Stimulated activated CD4-positive, alpha-beta T cell treated with anti-CD3 and anti-CD28 coated beads, Interleukin-4, amount 100 ng/mL, for 48 hours (primary cell): ENCODE measurements around the gene TEX35.
A peak's percentile ranks its signal among the peaks of the same experiment; 100 is the strongest.

Experiments
- DNase-seq, 2 donors: peaks; one replicate each; pipeline ENCODE4 v3.0.0-alpha.2; 2020; ENCODE audit warnings: low read depth in 2 of 2

The TEX35 gene

DNA sequence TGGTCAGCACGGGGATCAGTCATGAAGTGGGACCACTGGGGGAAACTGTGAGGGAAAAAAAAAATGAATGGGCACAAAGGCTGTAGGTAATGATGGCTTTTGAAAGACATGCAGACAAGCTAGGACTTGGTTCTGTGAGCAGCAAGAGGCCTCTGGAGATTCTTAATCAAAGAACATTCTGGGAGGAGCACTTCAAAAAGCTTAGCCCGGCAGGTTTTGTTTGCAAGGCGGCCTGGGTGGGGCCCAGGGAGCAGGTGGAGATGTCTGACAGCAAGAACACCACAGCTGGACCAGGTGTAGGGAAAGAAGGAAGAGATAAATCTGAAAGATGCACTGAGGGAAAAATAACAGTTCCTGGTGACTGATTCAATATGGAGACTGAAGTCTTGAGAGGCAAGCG is 6.0 kb downstream of the TEX35 start:
- DNase-seq: no peak

DNA sequence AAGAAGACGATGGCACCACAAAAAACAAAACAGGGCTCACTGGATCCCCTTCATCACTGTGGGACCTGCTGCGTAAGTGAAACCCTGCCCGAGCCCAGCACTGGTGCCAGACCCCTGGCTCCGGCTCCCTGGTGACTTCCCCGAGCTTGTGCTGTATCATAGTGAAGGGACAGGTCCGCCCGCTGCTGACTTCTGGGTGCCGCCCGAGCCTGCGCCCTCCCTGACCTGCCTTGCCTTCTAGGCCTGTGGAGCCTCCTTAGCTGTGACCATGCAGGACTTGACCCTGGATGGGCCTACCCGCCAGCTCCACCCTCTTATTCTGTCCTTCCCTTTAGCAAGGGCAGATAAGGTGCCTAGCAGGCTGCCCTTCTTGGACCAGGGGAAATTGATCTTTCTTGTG is 7.9 kb downstream of the TEX35 start:
- DNase-seq: no peak

DNA sequence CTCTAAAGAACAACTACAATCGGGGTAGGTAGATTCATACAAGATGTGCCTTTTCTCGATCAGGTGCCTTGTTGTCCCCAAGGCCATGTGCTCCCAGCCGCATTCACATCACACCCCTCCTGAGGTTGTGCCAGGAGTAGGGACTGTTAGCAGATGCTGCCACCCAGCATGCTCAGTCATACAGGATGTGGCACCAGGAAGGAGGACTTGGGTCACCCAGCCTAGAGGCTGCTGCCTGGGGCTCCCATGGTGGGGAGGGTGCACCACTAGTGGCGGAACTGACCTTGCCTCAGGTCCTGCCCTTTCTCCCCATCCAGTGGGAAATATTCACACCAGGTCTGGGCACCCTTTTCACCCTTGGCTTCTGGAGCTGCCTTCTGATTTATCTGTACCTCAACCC is 8.3 kb downstream of the TEX35 start:
- no peak for DNase-seq

DNA sequence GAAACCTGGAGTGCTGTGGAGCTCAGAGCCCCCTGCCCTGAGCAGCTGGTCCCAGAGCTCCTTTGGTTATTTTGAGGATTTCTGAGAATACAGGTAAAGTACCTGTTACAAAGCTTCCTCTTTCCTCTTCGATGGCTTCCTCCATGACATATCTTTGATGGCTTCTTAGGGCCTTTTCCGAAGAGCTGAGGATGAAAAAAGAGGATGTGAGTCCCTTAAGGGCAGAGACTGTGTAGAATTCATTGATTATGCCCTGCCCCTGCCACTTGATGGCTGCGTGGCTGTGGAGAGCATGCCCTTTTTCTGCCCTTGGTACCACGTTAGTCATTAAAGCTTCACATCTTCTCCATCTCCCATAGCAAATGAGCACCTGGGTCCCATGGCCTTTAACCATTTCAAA is 14.2 kb downstream of the TEX35 start:
- no peak for DNase-seq

DNA sequence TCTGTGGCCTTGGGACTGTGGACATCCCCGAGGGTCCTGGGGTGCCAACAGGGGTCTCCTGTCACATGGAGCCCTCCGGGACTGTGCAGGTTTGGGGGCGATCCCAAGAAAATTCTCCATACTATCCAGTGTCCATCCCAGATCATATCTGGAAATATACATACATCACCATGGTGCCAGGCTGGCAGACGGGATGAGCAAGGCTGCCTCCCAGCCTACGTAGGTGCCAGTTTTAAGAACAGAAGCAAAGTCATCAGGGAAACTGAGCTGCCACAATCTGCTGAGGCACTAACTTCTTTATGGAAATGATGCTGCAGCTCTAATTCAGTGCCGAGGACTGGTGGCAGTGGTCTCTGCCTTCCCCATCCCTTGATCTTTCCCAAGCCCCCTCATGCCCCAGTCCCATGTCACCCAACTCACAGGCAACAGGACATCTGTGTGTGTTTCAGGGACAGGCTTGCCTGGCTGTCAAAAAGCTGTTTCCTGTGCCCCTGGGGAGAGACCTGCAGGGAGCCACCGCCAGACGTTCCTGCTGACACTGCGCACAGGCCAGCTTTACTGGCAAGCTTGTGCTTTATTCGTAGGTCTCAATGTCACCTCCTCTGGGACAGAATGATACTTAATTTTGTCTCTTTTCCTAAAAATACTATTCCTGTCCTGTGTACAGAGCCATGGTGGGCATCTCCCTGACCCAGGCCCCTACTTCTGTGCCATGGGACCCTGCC is 15.5 kb downstream of the TEX35 start:
- DNase-seq: no peak

DNA sequence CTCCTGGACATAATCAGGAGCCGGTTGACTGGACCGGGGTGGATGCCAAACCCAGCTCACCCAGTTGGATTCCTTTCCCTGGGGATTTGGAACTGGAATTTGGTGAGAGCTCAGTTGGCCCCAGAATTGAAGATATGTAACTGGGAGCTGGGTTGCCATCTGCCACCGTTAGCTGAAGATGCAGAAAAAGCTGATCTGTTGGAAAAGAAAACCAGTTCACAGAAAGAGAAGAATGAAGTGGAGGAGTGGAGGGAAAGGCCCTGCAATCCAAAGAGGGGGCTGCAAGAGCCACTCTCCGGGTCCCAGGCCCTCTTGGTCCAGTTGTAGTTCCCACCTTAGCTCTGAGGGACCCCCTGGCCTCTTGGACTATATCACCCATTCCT is 16.0 kb downstream of the TEX35 start:
- no peak for DNase-seq

DNA sequence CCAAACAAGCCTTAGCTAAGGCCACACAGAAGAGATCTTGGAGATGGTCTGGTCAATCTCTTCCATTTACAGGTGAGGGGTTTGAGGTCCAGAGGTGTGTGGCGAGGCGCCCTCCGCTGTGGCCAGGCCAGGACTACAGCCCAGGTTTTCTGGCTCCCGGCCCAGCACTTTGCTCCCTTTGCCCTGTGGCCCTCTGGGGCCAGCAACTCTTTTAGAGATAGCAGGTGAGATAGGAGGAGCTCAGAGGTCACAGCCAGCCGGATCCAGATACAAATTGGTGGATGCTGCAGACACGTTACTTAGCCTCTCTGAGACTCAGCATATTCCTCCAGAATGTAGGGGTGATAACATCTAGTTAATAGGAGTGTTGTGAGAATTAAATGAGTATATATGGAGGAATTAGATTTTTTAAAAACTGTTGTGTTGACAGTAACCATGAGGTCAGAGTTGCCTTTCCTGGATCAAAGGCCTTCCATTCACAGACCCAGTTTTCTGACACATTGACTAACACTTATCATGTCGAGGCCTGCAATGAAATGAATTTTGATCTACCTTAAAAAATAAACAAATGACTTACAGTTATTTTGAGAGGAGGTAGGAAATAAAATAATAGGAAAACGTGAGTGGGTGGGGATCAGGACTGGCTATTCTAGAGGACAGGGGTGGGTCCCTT is 16.6 kb downstream of the TEX35 start:
- no peak for DNase-seq

DNA sequence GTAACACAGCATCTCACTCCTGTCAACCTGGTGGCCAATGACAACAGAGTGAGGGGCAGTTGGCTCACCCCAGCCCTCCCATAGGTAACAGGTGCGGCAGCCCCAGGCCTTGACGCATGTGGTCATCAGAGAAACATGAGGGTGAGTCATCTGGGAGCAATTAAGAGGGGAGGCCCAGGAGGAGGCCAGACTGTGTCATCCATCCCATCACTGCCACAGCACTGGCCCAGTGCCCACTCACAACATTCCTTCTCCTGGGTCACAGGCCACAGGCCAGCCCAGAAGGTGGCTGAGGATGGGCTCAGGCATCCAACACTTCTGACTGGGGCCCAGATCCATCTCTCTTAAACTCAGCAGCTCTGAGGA is 17.1 kb downstream of the TEX35 start:
- no peak for DNase-seq

DNA sequence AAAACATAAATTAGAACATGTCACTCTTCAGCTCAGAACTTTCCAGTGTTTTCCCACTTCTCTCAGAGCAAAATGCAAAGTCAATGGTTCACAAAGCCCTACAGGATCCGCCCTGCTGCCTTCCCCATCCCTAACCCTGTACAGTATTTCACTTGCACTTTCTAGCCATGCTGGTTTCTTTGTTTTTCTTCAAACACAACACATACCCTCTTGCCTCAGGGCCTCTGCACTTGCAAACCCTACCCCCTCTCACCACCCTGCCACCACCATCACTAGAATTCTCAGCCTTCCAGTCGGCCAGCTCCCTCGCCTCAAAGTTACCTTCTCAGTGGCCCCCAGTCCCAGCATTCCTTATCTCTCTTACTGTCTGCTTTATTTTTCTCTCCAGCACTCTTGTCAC is 17.6 kb downstream of the TEX35 start:
- DNase-seq: no peak

DNA sequence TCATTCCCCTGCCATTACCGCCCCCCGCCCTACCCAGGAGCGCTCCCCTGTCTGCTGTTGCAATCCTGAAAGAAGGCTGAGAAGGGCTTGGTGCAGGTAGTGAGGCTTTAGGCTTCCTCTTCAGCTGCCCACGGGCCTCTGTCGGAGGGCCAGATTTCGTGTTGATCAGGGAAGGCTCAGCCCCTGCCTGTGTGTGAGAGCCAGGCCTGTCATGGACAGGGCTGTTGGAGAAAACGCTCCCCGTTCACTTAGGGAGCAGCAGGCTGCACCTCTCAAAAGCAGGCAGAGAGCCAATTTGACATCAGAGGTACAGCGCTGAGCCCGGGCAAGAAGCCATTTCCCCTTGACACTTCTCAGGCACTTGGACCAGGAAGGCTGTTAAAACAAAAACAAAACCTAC is 19.0 kb downstream of the TEX35 start:
- DNase-seq: no peak

DNA sequence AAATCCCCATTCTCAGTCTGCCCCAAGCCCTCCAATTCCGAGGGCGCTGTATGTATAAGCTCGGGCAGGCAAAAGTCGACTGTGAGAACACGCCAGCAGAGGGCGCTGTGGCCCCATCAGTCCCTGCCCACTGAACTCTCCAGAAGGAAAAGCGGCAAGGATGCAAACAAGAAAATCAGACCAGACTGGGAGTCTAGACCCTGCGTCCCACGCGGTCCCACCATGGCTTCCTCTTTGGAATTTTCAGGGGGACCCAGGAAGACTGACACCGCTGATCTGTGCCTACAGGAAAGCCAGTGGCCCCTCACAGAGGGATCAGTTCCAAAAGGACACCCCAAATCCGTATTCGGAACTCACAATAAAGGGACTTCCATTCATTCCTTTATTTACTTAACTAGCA is 19.5 kb downstream of the TEX35 start:
- DNase-seq: peak; percentile 64 to 71

DNA sequence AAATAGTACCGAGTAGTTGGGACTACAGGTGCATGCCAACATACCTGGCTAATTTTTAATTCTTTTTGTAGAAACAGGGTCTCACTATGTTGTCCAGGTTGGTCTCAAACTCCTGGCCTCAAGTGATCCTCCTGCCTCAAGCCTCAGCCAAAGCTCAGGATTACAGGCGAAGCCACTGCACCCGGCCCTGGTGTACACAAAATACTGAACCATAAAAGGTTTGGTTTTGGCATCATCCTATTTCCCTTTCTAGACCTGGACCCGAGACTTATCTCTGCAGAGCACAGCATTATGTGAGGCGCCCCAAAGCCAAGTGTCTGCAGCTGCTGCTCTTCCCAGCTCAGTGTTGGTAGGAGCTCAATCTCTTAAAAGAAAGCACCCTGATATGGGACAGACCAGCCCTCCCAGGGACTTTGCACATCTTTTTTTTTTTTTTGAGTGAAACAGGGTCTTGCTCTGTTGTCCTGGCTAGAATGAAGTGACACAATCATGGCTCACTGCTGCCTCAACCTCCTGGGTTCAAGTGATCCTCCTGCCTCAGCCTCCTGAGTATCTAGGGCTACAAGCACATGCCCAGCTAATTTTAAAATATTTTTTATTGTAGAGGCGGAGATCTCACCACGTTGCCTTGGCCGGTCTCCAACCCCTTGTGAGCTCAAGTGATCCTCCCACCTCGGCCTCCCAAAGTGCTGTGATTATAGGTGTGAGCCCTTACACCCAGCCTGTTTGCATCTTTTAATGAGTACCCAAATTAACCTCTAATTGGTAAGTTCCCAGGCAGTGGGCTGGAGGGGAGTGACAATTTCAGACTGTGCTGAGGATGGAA is 20.4 kb downstream of the TEX35 start:
- no peak for DNase-seq

DNA sequence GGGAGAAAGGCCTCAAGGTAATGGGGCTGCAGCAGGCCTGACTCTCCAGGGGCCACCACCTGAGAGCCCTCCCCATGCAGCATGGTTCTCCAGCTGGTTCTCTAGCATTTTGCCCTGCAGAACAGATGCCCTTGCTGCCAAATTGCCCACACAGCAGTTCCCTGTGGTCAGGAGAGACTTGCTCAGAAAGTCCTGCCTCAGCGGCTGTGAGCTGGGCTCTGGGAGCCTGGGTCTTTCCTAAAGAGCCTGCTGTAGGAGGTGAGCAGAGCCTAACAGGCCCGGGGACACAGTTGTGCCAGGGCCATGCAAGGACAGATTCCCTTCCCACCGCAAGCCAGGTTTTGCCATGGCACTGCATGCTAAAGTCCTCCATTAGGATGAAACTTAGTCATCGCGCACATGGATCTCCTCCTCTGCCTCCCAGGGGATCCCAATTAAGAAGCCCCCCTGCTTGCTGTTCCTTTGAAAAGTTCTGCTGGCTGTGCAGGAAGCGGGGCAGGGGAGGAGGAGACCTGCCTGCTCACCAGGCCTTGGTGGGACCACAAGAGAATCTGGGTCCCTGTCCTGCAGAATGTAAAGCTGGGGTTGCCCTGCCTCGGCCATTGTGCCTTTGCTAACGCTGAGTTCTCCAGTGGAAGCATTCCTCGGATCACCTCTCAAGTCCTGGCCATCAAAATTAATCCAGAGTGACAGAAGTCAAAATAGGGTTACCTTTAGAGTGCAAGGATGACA is 21.4 kb downstream of the TEX35 start:
- DNase-seq: no peak

DNA sequence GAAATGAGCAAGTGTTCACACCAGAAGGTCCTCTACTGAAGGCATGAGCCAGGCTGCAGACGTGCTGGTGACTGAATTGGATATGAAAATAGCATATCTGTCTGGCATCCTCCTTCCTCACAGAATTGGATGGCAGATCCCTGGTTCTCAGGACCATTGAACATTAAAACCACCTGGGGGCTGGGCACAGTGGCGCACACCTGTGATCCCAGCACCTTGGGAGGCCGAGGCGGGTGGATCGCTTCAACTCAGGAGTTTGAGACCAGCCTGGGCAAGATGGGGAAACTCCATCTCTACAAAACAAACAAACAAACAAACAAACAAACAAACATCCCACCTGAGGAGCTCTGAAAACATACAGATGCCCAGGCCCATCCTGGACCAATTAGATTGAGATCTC is 23.4 kb downstream of the TEX35 start:
- DNase-seq: no peak

DNA sequence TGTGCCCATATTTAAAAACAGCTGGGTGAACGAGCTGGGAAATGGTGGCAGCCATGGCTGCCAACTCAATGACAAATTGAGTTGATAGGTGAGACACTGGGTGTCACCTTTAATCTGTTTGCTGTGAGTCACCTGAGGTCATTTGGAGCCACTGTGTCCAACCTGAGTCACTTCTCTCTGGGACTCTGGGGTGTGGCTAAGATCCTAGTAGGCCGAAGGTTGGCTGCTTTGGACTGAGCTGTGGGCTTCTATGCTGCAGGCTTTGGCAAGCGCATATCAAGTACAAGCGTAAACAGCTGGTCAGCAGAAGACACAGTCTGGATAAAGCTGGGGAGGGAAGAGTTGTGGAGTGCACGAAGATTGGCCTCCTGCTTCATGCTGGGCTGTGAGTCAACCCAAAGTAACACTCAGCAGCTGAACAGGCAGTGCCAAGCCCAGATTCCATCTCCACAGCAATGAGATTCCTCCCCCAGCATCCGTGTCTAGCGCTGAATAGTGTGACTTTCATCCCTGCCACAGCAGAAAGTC is 24.0 kb downstream of the TEX35 start:
- no peak for DNase-seq

DNA sequence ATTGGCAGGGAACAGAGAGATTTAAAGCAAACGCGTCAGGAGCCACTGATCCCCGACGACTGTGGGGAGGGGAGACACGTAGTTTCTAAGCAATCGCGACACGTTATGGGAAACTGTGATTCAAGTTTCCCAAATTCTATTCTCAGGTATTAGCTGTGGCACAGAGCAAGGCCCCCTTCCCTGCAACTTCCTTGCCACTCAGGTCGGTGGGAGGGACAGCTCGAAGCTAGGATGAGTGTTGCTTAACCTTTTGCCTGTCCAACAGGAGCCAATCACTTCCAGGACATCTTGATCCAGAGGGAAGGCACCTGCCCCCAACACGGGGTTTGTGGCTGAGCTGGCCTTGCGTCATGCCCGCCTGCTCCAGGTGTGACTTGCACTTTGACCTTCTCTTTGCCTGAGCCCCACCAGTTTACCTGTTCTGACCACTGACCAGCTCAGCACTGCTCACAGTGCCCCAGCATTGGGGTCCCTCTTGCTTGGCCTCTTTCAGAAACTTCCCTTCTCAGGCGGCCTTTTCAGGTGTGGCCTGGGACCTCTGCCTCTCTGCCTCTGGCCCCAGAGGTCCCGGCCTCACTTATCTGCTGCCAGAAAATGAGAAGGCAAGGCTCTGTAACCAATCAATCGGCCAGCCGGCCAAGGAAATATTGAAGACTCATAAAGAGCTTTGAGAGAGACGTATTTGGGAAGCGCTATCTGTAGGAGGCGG is 24.6 kb downstream of the TEX35 start:
- DNase-seq: no peak

DNA sequence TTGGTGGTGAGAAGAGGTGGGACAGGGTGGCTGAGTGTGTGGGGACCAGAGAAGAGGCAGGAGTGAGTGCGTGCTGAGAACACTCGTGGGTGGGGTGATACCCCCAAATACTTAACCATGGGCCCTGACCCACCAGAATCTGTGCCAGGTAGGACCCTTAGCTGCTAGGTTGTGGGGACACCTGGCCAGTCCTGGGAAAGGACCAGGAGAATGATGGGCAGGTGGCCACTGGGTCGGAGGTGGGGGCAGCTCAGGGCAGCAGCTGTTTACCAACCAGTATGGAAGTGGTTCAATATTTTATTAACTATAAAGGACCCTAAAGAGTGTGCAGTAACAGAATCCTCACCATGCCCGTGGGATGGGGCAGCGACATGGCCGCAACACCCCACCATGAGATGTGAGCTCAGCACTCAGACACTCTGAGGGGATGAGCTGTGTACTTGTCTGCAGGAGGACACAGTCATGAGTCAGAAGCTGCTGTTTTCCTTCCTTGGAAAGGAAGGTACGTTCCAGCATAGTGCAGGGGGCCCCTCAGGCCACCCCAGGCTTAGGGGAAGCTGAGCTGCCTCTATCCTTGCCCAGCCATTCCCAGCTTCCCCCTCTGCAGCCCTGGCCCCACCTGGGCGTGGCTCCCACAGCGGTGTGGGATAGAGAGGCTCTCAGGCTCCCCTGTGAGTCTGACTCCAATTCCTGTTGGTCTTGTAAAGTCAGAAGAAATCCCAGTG is 25.4 kb downstream of the TEX35 start:
- no peak for DNase-seq

DNA sequence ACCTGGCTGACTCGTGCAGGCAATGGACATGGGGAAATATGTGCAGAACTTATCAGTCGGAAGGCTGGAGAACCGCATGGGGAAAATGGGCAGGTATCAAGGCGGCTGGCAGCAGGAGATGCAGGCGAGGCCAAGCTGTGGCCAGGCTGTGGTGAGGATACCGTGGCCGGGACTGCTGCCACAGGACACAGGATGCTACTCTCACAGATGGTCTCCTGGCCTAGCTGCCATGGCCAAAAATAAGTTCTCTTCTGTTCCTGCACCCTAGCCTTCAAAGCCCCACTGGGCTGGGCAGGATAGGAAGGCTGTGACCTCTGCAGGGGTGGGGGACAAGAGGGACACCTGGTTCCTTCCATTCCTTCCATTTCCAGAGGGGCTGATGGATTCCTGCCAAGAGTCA is 26.4 kb downstream of the TEX35 start:
- no peak for DNase-seq

DNA sequence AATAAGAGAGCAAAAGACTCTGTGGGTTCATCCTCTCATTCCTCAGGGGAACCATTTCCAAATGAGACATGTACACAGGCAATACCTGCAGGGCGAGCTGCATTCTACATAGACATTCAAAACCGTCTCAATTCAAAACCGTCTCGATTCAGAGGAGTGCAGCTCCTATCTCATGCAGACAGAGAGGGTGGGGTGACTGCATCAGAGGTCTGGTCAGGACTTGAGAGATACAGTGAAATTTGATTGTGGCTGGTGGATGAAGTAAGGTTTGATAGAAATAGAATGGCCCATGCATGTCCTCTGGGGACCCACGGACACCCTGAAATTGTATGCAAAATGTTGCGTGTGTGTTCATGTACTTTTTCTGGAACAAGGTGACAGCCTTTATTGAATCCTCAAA is 27.3 kb downstream of the TEX35 start:
- no peak for DNase-seq

DNA sequence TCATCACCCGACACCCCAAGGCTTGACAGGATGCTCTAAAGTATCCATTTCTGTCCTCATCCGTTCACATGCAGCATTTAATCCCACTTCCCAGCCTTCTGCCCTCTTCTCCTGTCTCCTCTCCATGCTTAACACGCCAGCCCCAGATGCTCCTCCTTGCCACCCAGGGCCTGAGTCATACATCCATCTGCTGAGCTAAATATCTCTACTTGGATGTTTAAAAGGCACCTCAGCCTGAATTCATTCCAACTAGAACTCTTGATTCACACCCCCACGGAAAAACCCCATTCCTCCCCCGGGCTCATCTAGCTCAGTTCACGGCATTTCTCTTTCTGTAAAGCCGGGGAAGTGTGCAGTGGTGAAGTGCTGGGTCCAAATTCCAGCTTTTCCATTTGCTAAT is 27.7 kb downstream of the TEX35 start:
- no peak for DNase-seq

DNA sequence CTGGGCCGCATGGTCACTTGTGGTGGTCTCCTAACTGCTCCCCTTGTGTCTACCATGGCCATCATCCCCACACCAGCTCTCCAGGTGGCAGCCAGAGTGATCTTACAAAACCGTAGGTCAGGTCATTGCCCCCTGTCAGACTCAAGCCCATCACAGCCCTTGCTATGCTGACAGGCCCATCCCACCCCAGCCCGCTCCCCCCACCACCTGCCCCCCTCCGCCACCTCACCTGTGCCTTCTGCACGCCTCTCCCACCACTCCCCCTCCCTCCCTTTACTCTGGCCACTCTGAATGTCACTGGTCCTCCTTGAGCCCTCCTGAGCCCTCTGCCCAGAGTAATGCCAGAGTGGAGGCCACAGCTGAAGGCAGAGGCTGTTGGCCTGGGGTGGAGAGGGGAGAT is 28.5 kb downstream of the TEX35 start:
- no peak for DNase-seq
